A549 treated with ZK216348 at 1 μM for 4 hours (cell line): ENCODE measurements around the gene HLX. TPM values are rescaled to one million over a fixed set of nuclear protein-coding genes. Genes with fewer than 3 reads are reported as not detected.

Source experiments
- total RNA-seq: library from RNA; stranded (reverse); fragments of 200-300 nt; extraction: Qiagen RNA extraction; gene quantifications from 5 replicates; pipeline ENCODE4 v1.2.3, GENCODE V29; 2022; ENCODE audit warnings: low read depth

Gene HLX
- 3.9 to 6.2 TPM (median 5.3 TPM) in 5 replicates for total RNA-seq

GRCh38 chr1:220879076-220879508, at the start of gene HLX:
Gene HLX, plus strand, starts transcription at chr1:220879443. Its CDS starts 415 bp downstream, at chr1:220879858.

Other genes starting within 250 kb of the HLX start
- 4.9 to 6.8 TPM (median 5.7 TPM) in 5 replicates for gene C1orf115, start 189.1 kb upstream of the HLX start, total RNA-seq
- gene MTARC2, start 131.1 kb upstream of the HLX start, total RNA-seq = 11.1 to 13.7 TPM (median 12.9 TPM) in 5 replicates
- 8.2 to 12.0 TPM (median 9.9 TPM) in 5 replicates for gene MTARC1, start 92.5 kb upstream of the HLX start, total RNA-seq